MM.1S (cell line): Measurements from ENCODE around the gene DCXR.

Experiments used
- DNase-seq: peaks from one replicate; pipeline ENCODE4 v3.0.0-alpha.2; 2015
- H2AFZ ChIP-seq: fragments of 300-600 bp; sonication (generic); 2 replicates; pipeline ENCODE4 v1.6.0; 2016; ENCODE audit warnings: antibody characterized with exemption, low read length
- H3F3A ChIP-seq: fragments of 300-600 bp; sonication (generic); 2 replicates; pipeline ENCODE4 v1.6.1; 2016; ENCODE audit warnings: mild to moderate bottlenecking, antibody characterized with exemption, low read length, moderate library complexity, mixed read lengths; ENCODE audit not compliant: insufficient read depth
- H3K27ac ChIP-seq: fragments of 300-600 bp; sonication (generic); 2 replicates; pipeline ENCODE4 v1.5.1; 2016; ENCODE audit warnings: mild to moderate bottlenecking, low read length
- H3K27me3 ChIP-seq: fragments of 300-600 bp; sonication (generic); replicated peaks from 2 replicates; pipeline ENCODE4 v1.6.0; 2016; ENCODE audit warnings: low read length; ENCODE audit not compliant: insufficient read depth
- H3K36me3 ChIP-seq: fragments of 300-600 bp; sonication (generic); replicated peaks from 2 replicates; pipeline ENCODE4 v1.6.1; 2016; ENCODE audit warnings: mild to moderate bottlenecking, low read length, mixed read lengths; ENCODE audit not compliant: insufficient read depth
- H3K4me1 ChIP-seq: fragments of 300-600 bp; sonication (generic); 2 replicates; pipeline ENCODE4 v1.6.1; 2016; ENCODE audit warnings: low read length, mixed read lengths
- H3K4me2 ChIP-seq: fragments of 300-600 bp; sonication (generic); 2 replicates; pipeline ENCODE4 v1.6.0; 2016; ENCODE audit warnings: low read depth, low read length
- H3K4me3 ChIP-seq: fragments of 300-600 bp; sonication (generic); 2 replicates; pipeline ENCODE4 v1.5.1; 2016; ENCODE audit warnings: low read length, mixed read lengths
- H3K79me2 ChIP-seq: fragments of 300-600 bp; sonication (generic); 2 replicates; pipeline ENCODE4 v1.6.1; 2016; ENCODE audit warnings: mixed run types, low read length, mixed read lengths
- H3K9ac ChIP-seq: fragments of 300-600 bp; sonication (generic); 2 replicates; pipeline ENCODE4 v1.6.1; 2016; ENCODE audit warnings: low read length, mixed read lengths
- H3K9me2 ChIP-seq: fragments of 300-600 bp; sonication (generic); replicated peaks from 2 replicates; pipeline ENCODE4 v1.6.1; 2016; ENCODE audit warnings: mild to moderate bottlenecking, low read length, mixed read lengths; ENCODE audit not compliant: insufficient read depth
- H3K9me3 ChIP-seq: fragments of 300-600 bp; sonication (generic); replicated peaks from 2 replicates; pipeline ENCODE4 v1.6.1; 2016; ENCODE audit warnings: mild to moderate bottlenecking, low read length, mixed read lengths; ENCODE audit not compliant: insufficient read depth
- H4K20me1 ChIP-seq: fragments of 300-600 bp; sonication (generic); 2 replicates; pipeline ENCODE4 v1.6.1; 2016; ENCODE audit warnings: mild to moderate bottlenecking, low read length, moderate library complexity, mixed read lengths; ENCODE audit not compliant: insufficient read depth
- CTCF ChIP-seq: fragments of 300-600 bp; sonication (generic); IDR thresholded peaks from 2 replicates; pipeline ENCODE4 v1.5.1; 2016; ENCODE audit warnings: antibody characterized with exemption, low read length, mixed read lengths
- EZH2 ChIP-seq: fragments of 300-600 bp; sonication (generic); optimal IDR thresholded peaks from 2 replicates; pipeline ENCODE3; 2017; ENCODE audit warnings: low read depth, mild to moderate bottlenecking, antibody characterized with exemption, low read length, mixed read lengths
- EZH2phosphoT487 ChIP-seq: fragments of 300-600 bp; sonication (generic); IDR thresholded peaks from 2 replicates; pipeline ENCODE4 v1.6.1; 2018; ENCODE audit warnings: antibody characterized with exemption, low read length

The DCXR gene

GRCh38 chr17:82049106-82049505 lies 11.6 kb upstream of the DCXR start:
- H3K36me3 ChIP-seq, result no peaks in the 10 kb centered on the region; the same call in 1 of the 2 replicates
- no peak for DNase-seq
- H3K4me1 ChIP-seq, result peaks cover 7% of the 10 kb centered on the region; the same call in 1 of the 2 replicates

GRCh38 chr17:82048571-82048971 lies 11.1 kb upstream of the DCXR start:
- Histone ChIP-seq H3K9ac (no peak overlapping the region), H3F3A (no peaks in the 10 kb centered on the region), H3K79me2 (peaks cover 19% of the 10 kb centered on the region), H3K9me3 (no peaks in the 10 kb centered on the region), H2AFZ (no peak overlapping the region), H3K4me1 (peaks cover 7% of the 10 kb centered on the region; the same call in 1 of the 2 replicates), H3K27ac (no peak overlapping the region), H3K9me2 (no peaks in the 10 kb centered on the region), H3K4me2 (no peak overlapping the region), H4K20me1 (no peaks in the 10 kb centered on the region), H3K4me3 (no peak overlapping the region), H3K27me3 (no peaks in the 10 kb centered on the region), H3K36me3 (no peaks in the 10 kb centered on the region; the same call in 1 of the 2 replicates)
- DNase-seq, result no peak
- no peak for TF ChIP-seq EZH2phosphoT487
- TF ChIP-seq EZH2, result no peak
- no peak for TF ChIP-seq CTCF

More at GRCh38 chr17:82049106-82049505, 11.6 kb upstream of the DCXR start:
- Histone ChIP-seq H3K27ac (no peak overlapping the region), H3K27me3 (no peaks in the 10 kb centered on the region), H3K79me2 (peaks cover 24% of the 10 kb centered on the region), H3K9me3 (no peaks in the 10 kb centered on the region), H4K20me1 (no peaks in the 10 kb centered on the region), H2AFZ (no peak overlapping the region), H3F3A (no peaks in the 10 kb centered on the region), H3K9me2 (no peaks in the 10 kb centered on the region), H3K4me3 (no peak overlapping the region), H3K9ac (no peak overlapping the region), H3K4me2 (no peak overlapping the region)
- TF ChIP-seq EZH2phosphoT487 (no peak), EZH2 (no peak), CTCF (no peak)

GRCh38 chr17:82047914-82048570 lies 10.5 kb upstream of the DCXR start:
- H3K27ac ChIP-seq, result no peak overlapping the region
- H3K27me3 ChIP-seq, result no peaks in the 10 kb centered on the region
- no peaks in the 10 kb centered on the region for H3K9me2 ChIP-seq
- H3K9ac ChIP-seq, result no peak overlapping the region
- no peaks in the 10 kb centered on the region; the same call in 1 of the 2 replicates for H3K36me3 ChIP-seq
- TF ChIP-seq EZH2phosphoT487 (no peak), EZH2 (no peak), CTCF (no peak)
- H2AFZ ChIP-seq, result no peak overlapping the region
- no peaks in the 10 kb centered on the region for H3K9me3 ChIP-seq
- no peaks in the 10 kb centered on the region for H3F3A ChIP-seq
- H3K4me1 ChIP-seq, result peaks cover 5% of the 10 kb centered on the region; the same call in 1 of the 2 replicates
- H3K79me2 ChIP-seq, result peaks cover 14% of the 10 kb centered on the region
- DNase-seq, result no peak
- H3K4me3 ChIP-seq, result no peak overlapping the region
- H4K20me1 ChIP-seq, result no peaks in the 10 kb centered on the region
- no peak overlapping the region for H3K4me2 ChIP-seq
